ENCODE results near the gene ARID3C.

The ARID3C gene

GRCh38 chr9:34575862-34576596, 52.8 kb downstream of the ARID3C start:
- DNase-seq: no peak

- DNase-seq: no peak
Observed at GRCh38 chr9:34575241-34575640, 53.6 kb downstream of the ARID3C start.

- DNase-seq: no peak
Observed at GRCh38 chr9:34574571-34574970, 54.3 kb downstream of the ARID3C start.

GRCh38 chr9:34573599-34574325, 55.1 kb downstream of the ARID3C start:
- no peak for DNase-seq

- DNase-seq: no peak
Observed at GRCh38 chr9:34572628-34573027, 56.2 kb downstream of the ARID3C start.

GRCh38 chr9:34572092-34572491, 56.8 kb downstream of the ARID3C start:
- no peak for DNase-seq

GRCh38 chr9:34571481-34571810, 57.4 kb downstream of the ARID3C start:
- DNase-seq: no peak
